HG02885 (cell line): ENCODE results near the gene UROC1.

Experiments used
- ATAC-seq: cut with Tn5 transposase; IDR thresholded peaks from one replicate; pipeline ENCODE4 v1.9.1; 2021; ENCODE audit warnings: mild to moderate bottlenecking; ENCODE audit not compliant: unreplicated experiment, poor library complexity

Gene UROC1

DNA sequence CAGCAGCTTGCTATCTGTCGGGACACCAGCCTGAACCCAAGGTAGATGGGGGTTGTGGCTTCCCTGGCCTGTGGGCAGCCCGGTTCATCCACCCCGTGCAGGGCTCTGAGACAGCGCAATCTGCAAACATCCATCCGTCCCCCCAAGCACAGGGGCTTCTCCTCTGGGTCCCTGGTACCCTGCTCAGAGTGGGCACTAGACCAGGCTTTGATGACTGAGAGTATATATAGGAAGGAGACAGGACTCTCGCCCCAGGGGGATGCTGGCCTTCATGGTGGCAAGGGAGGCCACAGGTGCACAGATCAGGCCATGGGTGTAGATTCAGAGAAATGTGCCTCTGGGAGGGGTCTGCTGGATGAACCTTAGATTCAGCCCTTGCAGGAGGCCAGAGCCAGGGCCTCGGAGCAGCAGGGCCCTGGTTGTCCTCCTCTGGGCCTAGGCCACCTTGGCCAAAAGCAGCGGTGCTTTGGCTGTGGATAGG, 82.6 kb downstream of the UROC1 start:
- no peak for ATAC-seq

DNA sequence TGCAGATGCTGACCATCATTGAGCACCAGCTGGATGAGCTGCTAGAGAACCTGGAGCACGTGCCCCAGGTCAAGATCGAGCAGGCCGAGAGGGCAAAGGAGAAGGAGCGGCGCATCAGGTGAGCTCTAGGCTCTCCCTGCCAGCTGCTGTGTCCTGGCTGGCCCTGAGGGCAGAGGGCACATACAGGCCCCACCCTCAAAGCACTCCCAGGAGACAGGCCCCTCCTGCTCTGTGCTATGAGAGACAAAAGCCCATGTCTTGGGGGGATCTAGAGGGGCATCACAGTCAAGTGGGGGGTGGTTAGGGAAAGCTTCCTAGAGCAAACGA, 83.3 kb downstream of the UROC1 start:
- no peak for ATAC-seq

GRCh38 chr3:126433496-126434263, 83.9 kb downstream of the UROC1 start:
- no peak for ATAC-seq

DNA sequence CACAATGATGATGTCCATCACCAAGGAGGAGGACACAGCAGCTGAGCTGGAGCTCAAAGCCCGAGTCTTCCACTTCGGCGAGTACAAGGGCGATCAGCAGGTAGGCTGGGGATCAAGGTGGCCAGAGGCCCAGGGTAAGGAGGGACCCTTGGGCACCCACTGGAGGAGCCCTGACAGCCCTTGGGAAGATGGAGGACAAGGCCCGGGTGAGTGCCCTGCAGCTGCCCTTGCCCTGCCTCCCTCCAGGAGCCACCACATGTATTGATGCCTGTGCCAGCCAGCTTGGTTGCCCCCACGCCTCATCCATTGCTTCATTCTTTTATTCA, 84.5 kb downstream of the UROC1 start:
- ATAC-seq, result no peak

GRCh38 chr3:126432361-126433104, 85.0 kb downstream of the UROC1 start:
- no peak for ATAC-seq
